WI38 (cell line): ENCODE measurements around the gene WDR37.

ENCODE experiments used
- H3K4me3 ChIP-seq: 2 replicates; pipeline ENCODE4 v1.5.1; 2011; ENCODE audit warnings: low read depth, mild to moderate bottlenecking, control low read depth, low read length
- TF ChIP-seq, protein P1 (sequence below): IDR thresholded peaks from 2 replicates; pipeline ENCODE4 v1.5.1; 2012; ENCODE audit warnings: low read depth, mild to moderate bottlenecking, control low read depth, low read length

The WDR37 gene

DNA sequence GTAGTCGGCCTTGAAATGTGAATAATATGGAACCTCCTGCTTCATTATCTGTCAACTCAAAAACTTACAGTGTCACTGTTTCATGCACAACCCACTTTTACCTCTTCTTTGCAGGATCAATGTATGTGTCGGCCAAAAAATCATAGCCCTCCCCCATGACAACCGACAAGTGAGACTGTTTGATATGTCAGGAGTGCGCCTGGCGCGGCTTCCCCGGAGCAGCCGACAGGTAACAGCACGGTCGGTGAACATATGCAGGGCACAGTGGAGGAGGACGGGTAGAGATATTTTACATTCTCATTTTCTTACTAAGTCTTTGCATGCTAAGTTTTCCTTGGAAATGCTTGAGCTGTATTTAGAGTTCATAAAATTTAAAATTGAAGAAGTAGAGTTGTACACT is 68.6 kb downstream of the WDR37 start:
- TF ChIP-seq, protein P1, sequence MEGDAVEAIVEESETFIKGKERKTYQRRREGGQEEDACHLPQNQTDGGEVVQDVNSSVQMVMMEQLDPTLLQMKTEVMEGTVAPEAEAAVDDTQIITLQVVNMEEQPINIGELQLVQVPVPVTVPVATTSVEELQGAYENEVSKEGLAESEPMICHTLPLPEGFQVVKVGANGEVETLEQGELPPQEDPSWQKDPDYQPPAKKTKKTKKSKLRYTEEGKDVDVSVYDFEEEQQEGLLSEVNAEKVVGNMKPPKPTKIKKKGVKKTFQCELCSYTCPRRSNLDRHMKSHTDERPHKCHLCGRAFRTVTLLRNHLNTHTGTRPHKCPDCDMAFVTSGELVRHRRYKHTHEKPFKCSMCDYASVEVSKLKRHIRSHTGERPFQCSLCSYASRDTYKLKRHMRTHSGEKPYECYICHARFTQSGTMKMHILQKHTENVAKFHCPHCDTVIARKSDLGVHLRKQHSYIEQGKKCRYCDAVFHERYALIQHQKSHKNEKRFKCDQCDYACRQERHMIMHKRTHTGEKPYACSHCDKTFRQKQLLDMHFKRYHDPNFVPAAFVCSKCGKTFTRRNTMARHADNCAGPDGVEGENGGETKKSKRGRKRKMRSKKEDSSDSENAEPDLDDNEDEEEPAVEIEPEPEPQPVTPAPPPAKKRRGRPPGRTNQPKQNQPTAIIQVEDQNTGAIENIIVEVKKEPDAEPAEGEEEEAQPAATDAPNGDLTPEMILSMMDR, result no peak
- H3K4me3 ChIP-seq, result no peak overlapping the region

DNA sequence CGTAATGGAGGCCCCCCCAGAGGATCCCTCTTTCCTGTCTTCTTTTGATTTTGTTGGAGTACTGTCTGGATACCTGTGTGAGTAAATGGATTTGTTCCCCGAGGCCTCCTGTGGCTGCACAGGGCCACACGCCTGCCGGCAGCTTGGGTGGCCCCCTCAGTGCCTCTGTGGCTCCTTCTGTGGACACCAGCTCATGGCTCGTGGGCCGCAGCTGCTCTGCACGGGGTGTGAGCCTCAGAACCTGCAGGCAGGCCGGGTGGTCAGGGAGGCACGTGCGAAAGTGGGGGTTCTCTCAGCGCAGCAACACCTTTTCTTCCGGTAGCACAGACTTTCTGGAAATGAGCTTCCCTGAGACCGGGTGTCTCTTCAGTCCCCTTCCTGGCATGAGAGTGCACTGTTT is 70.3 kb downstream of the WDR37 start:
- H3K4me3 ChIP-seq, result no peak overlapping the region
- TF ChIP-seq, protein P1, result no peak

DNA sequence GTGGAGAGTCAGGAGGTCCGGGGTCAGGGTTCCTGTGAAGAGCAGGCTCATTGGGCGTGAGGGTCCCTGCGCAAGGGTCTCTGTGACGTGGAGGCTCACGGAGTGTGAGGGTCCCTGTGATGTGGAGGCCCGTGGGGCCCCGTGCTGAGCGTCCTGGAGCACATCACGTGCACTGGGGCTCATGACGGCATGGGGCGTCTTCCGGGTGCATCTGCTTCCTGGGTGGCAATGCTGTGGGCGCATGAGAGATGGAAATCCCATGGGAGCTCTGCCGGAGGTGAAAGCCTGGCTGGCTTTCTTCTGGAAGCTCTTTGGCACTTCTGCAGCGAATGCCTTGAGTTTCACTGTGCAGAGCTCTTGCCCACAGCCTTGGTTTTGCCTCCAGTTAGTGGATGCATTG is 71.4 kb downstream of the WDR37 start:
- TF ChIP-seq, protein P1, result no peak
- H3K4me3 ChIP-seq, result no peak overlapping the region

DNA sequence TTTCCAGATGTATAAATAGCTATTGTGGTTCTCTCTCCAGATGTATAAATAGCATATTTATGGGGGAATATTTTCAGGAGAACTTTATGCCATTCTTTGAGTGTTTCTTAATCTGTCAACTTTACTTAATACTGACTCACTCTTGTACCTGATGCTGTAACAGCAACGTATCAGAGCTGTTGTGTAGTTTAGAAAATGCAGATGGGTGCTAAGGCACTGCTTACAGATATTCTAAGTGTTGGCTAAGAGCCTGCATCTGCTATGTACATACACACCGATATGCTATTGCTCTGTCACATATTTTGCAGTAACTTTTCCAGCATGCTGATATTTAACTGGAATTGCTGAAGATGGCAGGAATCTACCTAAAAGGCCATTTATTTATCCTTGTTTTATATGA is 71.9 kb downstream of the WDR37 start:
- TF ChIP-seq, protein P1, result no peak
- no peak overlapping the region for H3K4me3 ChIP-seq

DNA sequence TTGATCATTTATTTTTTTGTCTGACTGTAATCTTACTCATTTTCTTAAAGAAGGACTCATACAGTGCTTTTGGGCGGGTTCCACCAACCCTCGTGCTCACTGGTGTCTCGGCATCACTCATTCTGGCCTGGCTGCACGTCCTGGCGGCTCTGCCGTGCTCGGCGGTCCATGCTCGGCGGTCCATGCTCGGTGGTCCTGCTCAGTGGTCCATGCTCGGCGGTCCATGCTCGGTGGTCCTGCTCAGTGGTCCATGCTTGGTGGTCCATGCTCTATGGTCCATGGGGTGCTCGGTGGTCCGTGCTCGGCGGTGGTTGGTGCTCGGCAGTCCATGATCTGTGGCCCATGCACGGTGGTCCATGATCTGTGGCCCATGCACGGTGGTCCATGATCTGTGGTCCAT is 72.5 kb downstream of the WDR37 start:
- no peak overlapping the region for H3K4me3 ChIP-seq
- TF ChIP-seq, protein P1, result no peak

DNA sequence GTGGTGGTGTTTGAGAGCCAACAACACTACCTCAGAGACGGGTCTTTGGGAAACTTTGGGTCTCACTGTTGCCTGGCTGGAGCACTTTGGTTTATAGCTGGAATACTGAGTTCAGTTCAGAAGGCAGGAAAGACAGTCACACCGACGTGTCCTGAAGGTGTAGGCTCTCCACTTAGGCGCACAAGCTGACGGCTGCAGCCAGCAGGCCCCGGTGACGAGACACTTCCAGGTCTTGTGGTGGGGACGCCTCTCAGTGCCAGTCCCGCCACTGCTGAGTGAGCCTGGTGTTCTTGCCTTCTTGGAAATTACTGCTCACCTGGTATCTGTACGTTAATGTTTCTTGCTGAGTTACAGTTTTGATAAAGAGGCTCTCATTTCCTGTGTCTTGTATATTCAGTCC is 74.0 kb downstream of the WDR37 start:
- H3K4me3 ChIP-seq, result no peak overlapping the region
- TF ChIP-seq, protein P1, result no peak

DNA sequence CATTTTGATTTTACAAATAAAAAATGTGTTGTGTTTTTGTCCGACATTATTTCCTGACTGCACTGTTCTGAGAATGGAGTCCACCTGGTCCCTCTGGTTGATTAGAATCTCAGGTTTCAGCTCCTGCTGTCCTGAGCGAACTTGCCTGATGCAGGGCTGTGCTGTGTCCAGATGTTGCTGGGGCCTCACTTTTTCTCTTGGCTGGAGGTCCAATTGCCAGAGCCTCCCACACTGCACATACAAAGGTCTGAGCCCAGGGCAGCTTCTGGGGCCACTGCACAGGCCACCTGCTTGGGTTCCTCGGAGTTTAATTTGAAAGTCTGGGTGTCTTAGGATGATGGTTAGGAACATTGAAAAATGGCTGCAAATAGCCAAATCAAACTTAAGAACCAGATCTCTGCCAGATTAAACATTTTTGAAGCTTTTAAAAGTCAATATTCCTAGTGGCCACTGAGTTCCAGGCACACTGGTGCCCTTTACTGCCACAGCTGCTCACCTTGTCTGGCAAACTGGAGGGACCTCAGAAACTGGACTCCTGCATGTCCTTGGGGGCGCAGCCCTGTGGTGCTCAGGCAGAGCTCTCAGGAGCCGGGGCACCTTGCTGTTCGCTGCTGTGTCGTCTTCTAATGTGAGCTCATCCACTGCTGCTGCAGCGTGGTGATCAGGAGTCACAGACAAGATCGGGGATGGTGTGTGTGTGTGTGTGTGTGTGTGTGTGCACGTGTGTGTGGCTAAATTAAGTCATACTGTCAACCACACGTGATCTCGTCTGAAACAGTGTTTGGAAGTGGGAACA is 75.0 kb downstream of the WDR37 start:
- H3K4me3 ChIP-seq, result no peak overlapping the region
- TF ChIP-seq, protein P1, result no peak
